Spleen (tissue), 11 donors: Measurements from ENCODE around the gene EDN1. TPM values are rescaled to one million over a fixed set of nuclear protein-coding genes. Genes with fewer than 3 reads are reported as not detected.

ENCODE experiments used
- DNase-seq: peaks from one replicate; pipeline ENCODE4 v3.0.0-alpha.2; 2020
- H3K27ac ChIP-seq, 8 donors: fragments of 200-600 bp; sonication (generic) in 7 of 8; 1 replicate in 4 of 8; 2 replicates in 4 of 8; pipeline versions ENCODE4 v1.5.0 to v1.8.0; 2016 to 2021; ENCODE audit warnings: inconsistent platforms in 4 of 8, mild to moderate bottlenecking in 4 of 8, moderate library complexity in 1 of 8
- H3K27me3 ChIP-seq, 7 donors: fragments of 200-600 bp; sonication (generic) in 6 of 7; replicated peaks in 1 of 7; 1 replicate in 4 of 7; 2 replicates in 3 of 7; pipeline versions ENCODE4 v1.5.0 to v1.8.0; 2016 to 2021; ENCODE audit warnings: inconsistent platforms in 3 of 7, mild to moderate bottlenecking in 1 of 7
- H3K36me3 ChIP-seq, 6 donors: fragments of 200-600 bp; sonication (generic) in 5 of 6; 1 replicate in 4 of 6; 2 replicates in 2 of 6; pipeline versions ENCODE4 v1.5.0 to v1.8.0; 2016 to 2021; ENCODE audit warnings: inconsistent platforms in 2 of 6
- H3K4me1 ChIP-seq, 6 donors: fragments of 200-600 bp; sonication (generic) in 5 of 6; 1 replicate in 3 of 6; 2 replicates in 3 of 6; pipeline versions ENCODE4 v1.5.0 to v1.8.0; 2016 to 2021; ENCODE audit warnings: inconsistent platforms in 3 of 6
- H3K4me3 ChIP-seq, 8 donors: fragments of 200-600 bp; sonication (generic) in 7 of 8; 1 replicate in 4 of 8; 2 replicates in 4 of 8; pipeline versions ENCODE4 v1.5.0 to v1.8.0; 2016 to 2021; ENCODE audit warnings: inconsistent platforms in 4 of 8, mild to moderate bottlenecking in 4 of 8, moderate library complexity in 2 of 8
- H3K9me3 ChIP-seq, 8 donors: fragments of 200-600 bp; sonication (generic) in 7 of 8; 1 replicate in 4 of 8; 2 replicates in 4 of 8; pipeline versions ENCODE4 v1.5.0 to v1.8.0; 2016 to 2021; ENCODE audit warnings: inconsistent platforms in 4 of 8
- POLR2A ChIP-seq, 3 donors: fragments of 450-650 bp; IDR thresholded peaks; one replicate each; pipeline ENCODE4 v1.5.1; 2017; ENCODE audit warnings: antibody characterized with exemption in 3 of 3, mild to moderate bottlenecking in 1 of 3
- POLR2AphosphoS5 ChIP-seq, 3 donors: sonication (generic); formaldehyde crosslinking; IDR thresholded peaks; one replicate each; pipeline ENCODE4 v1.5.1; 2017; ENCODE audit warnings: antibody characterized with exemption in 3 of 3
- WGBS, 5 donors: extraction: QIAGEN DNeasy Blood & Tissue Kit in 3 of 5; methylation state at CpG; one replicate each; pipeline versions ENCODE4 v1.1.5 to v1.1.7; 2013 to 2018; 5-methylcytosine and 5-hydroxymethylcytosine counted together
- intact Hi-C: fragments of 100-400 bp; cut with DNase I; formaldehyde crosslinking; loops from one replicate; pipeline ENCODE4 v1.15.0; 2023; ENCODE audit warnings: low total_unique reads
- polyA plus RNA-seq, 3 donors: library from polyadenylated mRNA; stranded (reverse); fragments of 200-250 nt; gene quantifications; one replicate each; pipeline ENCODE4 v1.2.1, GENCODE V29; 2013
- total RNA-seq, 7 donors: library from RNA; depleted of rRNA in 3 of 7; stranded (reverse); fragments of >200 nt in 3 of 7; fragmentation: NEBNext Ultra II Directional in 4 of 7; extraction: Animal tissue kit (Norgen Biotek cat#: 25700) in 4 of 7; gene quantifications; one replicate each; pipeline versions ENCODE4 v1.1.0 to v1.2.1, GENCODE V29; 2016 to 2021
- TF ChIP-seq, protein P1 (sequence below), 11 experiments: fragments of 200-600 bp in 7 of 11; fragments of 450-650 bp in 4 of 11; sonication (generic) in 4 of 11; IDR thresholded peaks in 8 of 11; conservative IDR thresholded peaks in 3 of 11; 1 replicate in 7 of 11; 2 replicates in 4 of 11; pipeline versions ENCODE4 v1.4.0 to v1.8.0; 2016 to 2021; ENCODE audit warnings: antibody characterized with exemption in 11 of 11, inconsistent platforms in 4 of 11, mild to moderate bottlenecking in 1 of 11
- donor health status: healthy with polysubstance abuse.
- donor health status: DM: no; HTN: no; CAD: no; lungs with moderate emphysema.
- donor health status: DM: no; HTN: no; CAD: no.
- donor health status: Bipolar disorder and iron deficiency.
- donor health status: healthy.
- donor health status: DM: no; HTN: no; CAD: no.
- donor health status: DM: yes; HTN: yes; CAD: no.

EDN1 gene
- total and polyA plus RNA-seq, 10 donors, result 5.2 to 27.1 (median 13.4) TPM

DNA sequence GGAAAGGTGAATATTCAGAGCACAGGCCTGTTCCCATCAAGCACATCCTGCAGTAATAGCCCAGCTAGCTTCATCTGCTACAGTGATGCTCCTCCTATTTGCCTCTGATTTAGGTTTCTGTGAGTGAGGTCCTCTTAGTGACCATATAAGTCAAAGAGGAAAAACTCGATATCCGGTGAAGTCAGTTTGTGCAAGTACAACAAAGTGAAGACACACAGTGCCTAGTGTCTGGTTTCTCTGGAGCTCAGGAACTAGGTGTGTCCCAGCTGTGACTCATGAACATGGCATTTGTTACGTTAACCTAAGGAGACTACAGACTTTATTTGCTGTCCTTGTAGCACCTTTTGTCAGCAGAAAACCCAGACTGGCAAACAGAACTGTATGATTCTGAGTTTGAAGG is 33.9 kb downstream of the EDN1 start:
- no peaks in the 10 kb centered on the region for H3K4me1 ChIP-seq
- TF ChIP-seq, protein P1, sequence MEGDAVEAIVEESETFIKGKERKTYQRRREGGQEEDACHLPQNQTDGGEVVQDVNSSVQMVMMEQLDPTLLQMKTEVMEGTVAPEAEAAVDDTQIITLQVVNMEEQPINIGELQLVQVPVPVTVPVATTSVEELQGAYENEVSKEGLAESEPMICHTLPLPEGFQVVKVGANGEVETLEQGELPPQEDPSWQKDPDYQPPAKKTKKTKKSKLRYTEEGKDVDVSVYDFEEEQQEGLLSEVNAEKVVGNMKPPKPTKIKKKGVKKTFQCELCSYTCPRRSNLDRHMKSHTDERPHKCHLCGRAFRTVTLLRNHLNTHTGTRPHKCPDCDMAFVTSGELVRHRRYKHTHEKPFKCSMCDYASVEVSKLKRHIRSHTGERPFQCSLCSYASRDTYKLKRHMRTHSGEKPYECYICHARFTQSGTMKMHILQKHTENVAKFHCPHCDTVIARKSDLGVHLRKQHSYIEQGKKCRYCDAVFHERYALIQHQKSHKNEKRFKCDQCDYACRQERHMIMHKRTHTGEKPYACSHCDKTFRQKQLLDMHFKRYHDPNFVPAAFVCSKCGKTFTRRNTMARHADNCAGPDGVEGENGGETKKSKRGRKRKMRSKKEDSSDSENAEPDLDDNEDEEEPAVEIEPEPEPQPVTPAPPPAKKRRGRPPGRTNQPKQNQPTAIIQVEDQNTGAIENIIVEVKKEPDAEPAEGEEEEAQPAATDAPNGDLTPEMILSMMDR (IDR thresholded peaks at IDR 0.05 in 8 of 11, conservative IDR thresholded peaks at IDR 0.05 in 3 of 11), result no peak
- no peak for TF ChIP-seq POLR2AphosphoS5 (IDR thresholded peaks at IDR 0.05)
- no peak for TF ChIP-seq POLR2A (IDR thresholded peaks at IDR 0.05)
- no peaks in the 10 kb centered on the region for H3K36me3 ChIP-seq
- H3K27ac ChIP-seq, result no peak overlapping the region
- WGBS, 5 donors, result 60 to 83% (median 78%) methylated on average over 3 of the region's 3 CpGs
- no peaks in the 10 kb centered on the region for H3K27me3 ChIP-seq
- peaks cover 0 to 4% (median 0%) of the 10 kb centered on the region in 8 donors for H3K9me3 ChIP-seq
- no peak overlapping the region for H3K4me3 ChIP-seq
- DNase-seq, result no peak
- intact Hi-C loops, result no loop called here

DNA sequence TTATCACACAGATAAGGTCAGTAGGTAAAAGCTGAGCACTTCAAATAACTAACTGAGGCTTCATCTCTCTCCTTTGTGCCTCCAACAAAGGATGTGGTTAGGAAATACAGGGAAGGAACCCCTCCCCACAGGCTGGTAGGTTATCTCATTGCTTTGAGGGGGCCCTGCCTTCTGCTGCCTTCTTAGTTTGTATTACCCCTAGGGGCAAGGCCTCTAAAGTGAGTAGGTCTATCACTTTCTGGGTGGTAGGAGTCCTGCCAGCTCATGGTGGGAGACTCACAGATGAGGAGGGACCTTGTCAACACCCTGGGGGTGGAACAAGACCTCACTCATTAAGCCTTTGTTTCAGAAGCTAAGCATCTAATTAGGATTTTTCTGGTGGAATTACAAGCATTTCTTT is 34.6 kb downstream of the EDN1 start:
- intact Hi-C loops, result no loop called here
- TF ChIP-seq, protein P1 (IDR thresholded peaks at IDR 0.05 in 8 of 11, conservative IDR thresholded peaks at IDR 0.05 in 3 of 11), result no peak
- TF ChIP-seq POLR2AphosphoS5 (IDR thresholded peaks at IDR 0.05), result no peak
- no peak for TF ChIP-seq POLR2A (IDR thresholded peaks at IDR 0.05)
- no peaks in the 10 kb centered on the region for H3K27me3 ChIP-seq
- H3K27ac ChIP-seq, result no peak overlapping the region
- H3K4me3 ChIP-seq, result no peak overlapping the region
- H3K4me1 ChIP-seq, result no peaks in the 10 kb centered on the region
- H3K36me3 ChIP-seq, result no peaks in the 10 kb centered on the region
- no peak for DNase-seq
- H3K9me3 ChIP-seq, result no peaks in the 10 kb centered on the region

DNA sequence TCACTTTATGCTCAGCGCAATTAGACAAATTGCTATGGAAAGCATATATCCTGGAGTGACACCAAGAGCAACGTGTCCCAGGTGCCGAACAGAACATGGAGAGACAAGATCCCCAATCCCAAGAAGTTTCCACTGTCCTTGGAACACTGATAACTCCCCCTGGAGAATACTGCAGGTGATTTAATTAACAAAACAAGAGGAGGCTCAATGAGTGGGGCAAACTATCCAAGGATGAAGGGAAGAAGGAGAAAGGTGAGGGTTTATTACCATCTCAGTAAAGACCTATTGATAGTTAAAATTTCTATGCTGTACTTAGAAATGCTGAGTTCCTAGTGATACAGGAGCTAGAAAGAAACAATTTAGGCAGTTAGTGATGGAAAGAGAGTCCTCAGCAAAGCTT is 35.7 kb downstream of the EDN1 start:
- H3K9me3 ChIP-seq, result no peaks in the 10 kb centered on the region
- no peak overlapping the region for H3K27ac ChIP-seq
- intact Hi-C loops, result no loop called here
- no peaks in the 10 kb centered on the region for H3K36me3 ChIP-seq
- TF ChIP-seq, protein P1 (IDR thresholded peaks at IDR 0.05 in 8 of 11, conservative IDR thresholded peaks at IDR 0.05 in 3 of 11), result no peak
- TF ChIP-seq POLR2AphosphoS5 (IDR thresholded peaks at IDR 0.05), result no peak
- WGBS, 5 donors, result 56 to 93% (median 73%) methylated on average over 3 of the region's 3 CpGs
- no peaks in the 10 kb centered on the region for H3K4me1 ChIP-seq
- H3K4me3 ChIP-seq, result no peak overlapping the region
- H3K27me3 ChIP-seq, result no peaks in the 10 kb centered on the region
- DNase-seq, result no peak

DNA sequence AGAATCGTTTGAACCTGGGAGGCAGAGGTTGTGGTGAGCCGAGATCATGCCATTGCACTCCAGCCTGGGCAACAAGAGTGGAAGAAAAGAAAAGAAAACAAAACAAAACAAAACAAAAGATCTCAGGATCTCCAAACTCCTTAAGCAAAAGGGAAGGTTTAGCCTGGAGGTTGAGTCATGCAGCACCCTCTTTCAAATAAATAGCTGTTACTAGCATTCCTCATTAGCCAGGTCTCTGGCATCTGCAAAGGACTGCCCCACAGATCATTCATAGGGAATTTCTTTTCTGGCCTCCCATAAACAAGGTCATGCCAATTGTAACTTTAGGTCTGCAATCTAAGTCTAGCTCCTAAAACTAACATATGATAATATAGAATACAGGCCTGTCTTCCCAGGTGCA is 37.2 kb downstream of the EDN1 start:
- no peaks in the 10 kb centered on the region for H3K9me3 ChIP-seq
- 77 to 100% (median 91%) methylated on average over 2 of the region's 2 CpGs for WGBS, 5 donors
- TF ChIP-seq POLR2A (IDR thresholded peaks at IDR 0.05), result no peak
- H3K27ac ChIP-seq, result no peak overlapping the region
- H3K4me1 ChIP-seq, result peaks cover 0 to 4% (median 0%) of the 10 kb centered on the region in 6 donors
- DNase-seq, result no peak
- no peaks in the 10 kb centered on the region for H3K36me3 ChIP-seq
- H3K4me3 ChIP-seq, result no peak overlapping the region
- intact Hi-C loops, result no loop called here
- no peaks in the 10 kb centered on the region for H3K27me3 ChIP-seq

- Histone ChIP-seq H3K27me3 (no peaks in the 10 kb centered on the region), H3K4me1 (peaks cover 0 to 10% (median 0%) of the 10 kb centered on the region in 6 donors), H3K36me3 (no peaks in the 10 kb centered on the region), H3K4me3 (no peak overlapping the region), H3K27ac (no peak overlapping the region), H3K9me3 (no peaks in the 10 kb centered on the region)
- intact Hi-C loops, result no loop called here
- TF ChIP-seq, protein P1 (IDR thresholded peaks at IDR 0.05 in 8 of 11, conservative IDR thresholded peaks at IDR 0.05 in 3 of 11), result no peak
- TF ChIP-seq POLR2AphosphoS5 (IDR thresholded peaks at IDR 0.05), result no peak
- no peak for TF ChIP-seq POLR2A (IDR thresholded peaks at IDR 0.05)
- 54 to 70% (median 56%) methylated on average over 4 of the region's 4 CpGs for WGBS, 5 donors
- no peak for DNase-seq
These were observed 37.8 kb downstream of the EDN1 start for GRCh38 chr6:12327988-12328387.
